Measurements from ENCODE around the gene COL5A3.
A peak's percentile ranks its signal among the peaks of the same experiment; 100 is the strongest.
"Not testable (repeated sequence)": the region's sequence is repeated elsewhere in the genome, so short reads cannot be mapped to it uniquely, and the experiment has no call there.

The COL5A3 gene

GRCh38 chr19:10010247-10010691, at the start of gene COL5A3:
COL5A3 (minus strand) TSS chr19:10010504; CDS start chr19:10010385, 119 bp downstream.
- no peak for DNase-seq

- no peak for DNase-seq
Observed at GRCh38 chr19:10052602-10053360, 42.5 kb upstream of the COL5A3 start.

GRCh38 chr19:10049626-10050025, 39.3 kb upstream of the COL5A3 start:
- DNase-seq = no peak

- DNase-seq = no peak
Observed at GRCh38 chr19:10045371-10045770, 35.1 kb upstream of the COL5A3 start.

- no peak for DNase-seq
Observed at GRCh38 chr19:10044390-10044789, 34.1 kb upstream of the COL5A3 start.

GRCh38 chr19:10043286-10043927, 33.1 kb upstream of the COL5A3 start:
- DNase-seq = no peak

GRCh38 chr19:10037809-10038208, 27.5 kb upstream of the COL5A3 start:
- no peak for DNase-seq

GRCh38 chr19:10037367-10037766, 27.1 kb upstream of the COL5A3 start:
- no peak for DNase-seq

GRCh38 chr19:10036601-10037071, 26.3 kb upstream of the COL5A3 start:
- DNase-seq = no peak

GRCh38 chr19:10033614-10034013, 23.3 kb upstream of the COL5A3 start:
- no peak for DNase-seq

- peak; percentile 62 for DNase-seq
Observed at GRCh38 chr19:10027158-10027997, 17.1 kb upstream of the COL5A3 start.

- DNase-seq = no peak
Observed at GRCh38 chr19:10026744-10027143, 16.4 kb upstream of the COL5A3 start.

- not testable (repeated sequence) for DNase-seq
Observed at GRCh38 chr19:10023096-10023495, 12.8 kb upstream of the COL5A3 start.

GRCh38 chr19:10021863-10022262, 11.6 kb upstream of the COL5A3 start:
- DNase-seq = no peak

- no peak for DNase-seq
Observed at GRCh38 chr19:10021446-10021845, 11.1 kb upstream of the COL5A3 start.

GRCh38 chr19:10020851-10021250, 10.5 kb upstream of the COL5A3 start:
- DNase-seq = no peak

GRCh38 chr19:10019246-10019645, 8.9 kb upstream of the COL5A3 start:
- DNase-seq = no peak

- no peak for DNase-seq
Observed at GRCh38 chr19:10018786-10019185, 8.5 kb upstream of the COL5A3 start.

GRCh38 chr19:10018263-10018662, 8.0 kb upstream of the COL5A3 start:
- no peak for DNase-seq

- DNase-seq = no peak
Observed at GRCh38 chr19:10013834-10014618, 3.7 kb upstream of the COL5A3 start.

GRCh38 chr19:10013316-10013715, 3.0 kb upstream of the COL5A3 start, which contains the start of gene RDH8:
RDH8 (plus strand) TSS chr19:10013483; CDS start chr19:10013498, 15 bp downstream.
- DNase-seq = no peak

- no peak for DNase-seq
Observed at GRCh38 chr19:10011974-10012373, 1.7 kb upstream of the COL5A3 start.

All from NCI-H1417 treated with DMSO at 0.1 percent for 48 hours (cell line).